NOMO-1 (cell line): ENCODE measurements around the gene C4orf17.
"Not testable (repeated sequence)": the region's sequence is repeated elsewhere in the genome, so short reads cannot be mapped to it uniquely, and the experiment has no call there.

Experiments used
- DNase-seq, 2 experiments: peaks; one replicate each; lab custom pipeline; 2025; ENCODE audit not compliant: unreplicated experiment in 2 of 2; lab: John Stamatoyannopoulos, UW

The C4orf17 gene

DNA sequence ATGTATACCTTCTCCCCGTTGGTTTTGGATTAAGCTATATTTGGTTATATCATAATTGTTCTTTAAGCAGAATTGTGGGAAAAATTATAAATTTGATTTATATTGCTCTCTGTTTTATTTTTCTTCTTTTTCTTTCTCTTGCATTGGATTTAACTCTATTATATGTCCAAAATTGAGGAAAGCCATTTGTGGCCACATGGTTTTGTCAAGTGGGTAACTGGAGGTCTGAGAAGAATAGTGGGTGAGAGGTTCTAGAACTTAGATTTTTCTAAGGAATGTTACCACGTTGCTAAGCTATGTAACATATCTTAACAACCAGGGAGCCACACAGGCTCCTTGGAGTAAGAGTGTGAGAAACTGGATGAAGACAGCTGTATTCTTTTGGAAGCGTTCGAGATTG, at the start of gene C4orf17:
TSS of gene C4orf17 (plus strand) at position 301 of the 400 bp plus-strand sequence. CDS start 2,061 bp downstream, outside the sequence.
- DNase-seq = no peak

GRCh38 chr4:99461623-99462401, 49.0 kb upstream of the C4orf17 start:
- DNase-seq = no peak

- peak; percentile 2 to 42 for DNase-seq
These were observed 47.9 kb upstream of the C4orf17 start for GRCh38 chr4:99462875-99463464.

- DNase-seq = no peak
These were observed 47.3 kb upstream of the C4orf17 start for GRCh38 chr4:99463566-99463965.

DNA sequence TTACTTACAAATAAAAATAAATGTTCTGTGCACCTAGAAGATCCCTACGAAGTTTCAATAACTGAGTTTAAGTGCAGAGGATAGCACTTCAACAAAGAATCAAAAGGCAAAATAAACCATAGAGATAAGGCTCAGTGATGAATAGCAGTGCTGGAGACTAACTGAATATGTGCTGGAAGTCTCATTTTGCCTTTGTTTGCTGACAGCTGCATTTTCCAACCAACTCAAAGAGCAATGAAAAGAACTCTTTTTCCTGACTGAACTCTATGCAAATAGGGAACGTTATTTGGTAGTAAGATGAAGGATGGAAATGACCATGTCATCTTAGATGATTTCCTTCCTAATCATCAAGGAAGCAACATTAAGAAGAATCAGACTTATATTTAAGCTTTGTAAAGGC, 42.9 kb upstream of the C4orf17 start:
- no peak for DNase-seq

DNA sequence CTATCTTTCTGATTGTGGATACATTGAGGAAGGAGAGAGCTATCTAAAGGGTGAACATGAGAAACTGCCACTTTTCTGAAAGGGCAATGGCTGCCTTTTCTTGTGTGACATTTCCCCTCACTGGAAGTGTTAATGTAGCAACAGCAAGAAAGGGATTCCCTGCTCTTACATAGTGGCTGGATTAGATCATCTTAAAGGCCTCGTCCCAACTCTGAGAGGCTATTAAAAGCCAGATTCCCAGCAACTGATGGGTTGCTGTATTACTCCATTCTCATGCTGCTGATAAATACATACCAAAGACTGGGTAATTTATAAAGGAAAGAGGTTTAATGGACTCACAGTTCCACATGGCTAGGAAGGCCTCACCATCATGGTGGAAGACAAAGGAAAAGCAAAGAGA, 41.9 kb upstream of the C4orf17 start:
- DNase-seq = no peak

GRCh38 chr4:99471349-99471748, 39.5 kb upstream of the C4orf17 start:
- DNase-seq = no peak

- DNase-seq = no peak
These were observed 38.9 kb upstream of the C4orf17 start for GRCh38 chr4:99471896-99472295.

DNA sequence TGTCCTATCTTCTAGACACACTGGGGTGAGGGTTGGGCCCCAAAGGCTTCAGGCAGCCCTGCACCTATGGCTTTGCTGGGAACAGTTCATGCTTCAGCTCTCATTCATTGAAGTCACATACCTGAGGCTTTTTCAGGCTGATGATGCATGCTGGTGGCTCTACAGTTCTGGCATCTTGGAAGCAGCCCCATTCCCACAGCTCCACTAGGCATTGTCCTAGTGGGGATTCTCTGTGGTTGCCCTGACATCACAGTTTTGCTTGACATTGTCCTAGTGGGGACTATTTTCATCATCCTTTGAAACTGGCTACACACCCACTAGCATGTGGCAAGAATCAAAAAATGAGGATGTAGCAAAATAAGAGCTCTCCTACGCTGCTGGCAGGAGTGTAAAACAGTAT, 37.7 kb upstream of the C4orf17 start:
- no peak for DNase-seq

GRCh38 chr4:99483636-99484035, 27.2 kb upstream of the C4orf17 start:
- DNase-seq = no peak

GRCh38 chr4:99485212-99485611, 25.6 kb upstream of the C4orf17 start:
- DNase-seq = no peak

- not testable (repeated sequence) for DNase-seq
These were observed 24.2 kb upstream of the C4orf17 start for GRCh38 chr4:99486648-99487047.

DNA sequence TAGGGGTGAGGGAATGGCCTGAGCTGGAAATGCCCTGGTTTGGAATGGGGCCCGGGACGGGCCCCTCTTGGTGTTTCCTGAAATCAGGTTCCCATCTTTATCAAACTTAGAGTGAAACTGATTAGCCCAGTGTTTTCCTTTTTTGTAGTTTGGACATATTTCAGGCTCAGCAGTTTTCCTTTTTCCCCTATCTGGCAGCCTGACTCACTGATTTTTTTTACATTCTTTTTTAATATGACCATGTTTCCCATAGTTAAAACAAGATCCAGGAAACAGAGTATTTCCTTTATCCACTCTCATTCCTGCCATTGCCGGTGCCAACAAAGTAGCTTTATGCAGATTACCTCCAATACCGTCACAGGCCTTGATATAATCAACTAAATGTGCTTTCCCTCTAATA, 20.5 kb upstream of the C4orf17 start:
- DNase-seq = no peak

- no peak for DNase-seq
These were observed 5.9 kb upstream of the C4orf17 start for GRCh38 chr4:99504804-99505502.

DNA sequence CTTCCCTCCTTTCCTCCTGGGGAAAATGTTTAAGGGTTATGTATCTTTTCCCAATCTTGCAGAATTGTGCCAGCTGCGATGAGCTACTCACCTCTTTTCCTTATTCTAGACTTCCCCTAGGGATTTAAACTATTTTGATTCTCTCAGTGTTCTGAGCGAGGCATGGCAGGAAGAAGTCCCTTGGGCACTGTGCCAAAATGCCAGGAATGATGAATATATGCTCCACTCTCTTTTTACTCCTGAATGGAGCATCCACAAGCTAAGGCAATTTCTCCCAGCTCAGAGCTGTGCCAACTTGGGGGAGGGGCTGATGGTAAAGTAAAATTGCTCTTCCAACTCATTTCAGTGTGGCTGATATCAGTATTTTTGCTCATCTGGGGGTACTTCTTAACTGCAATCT, 4.0 kb upstream of the C4orf17 start:
- DNase-seq = no peak

DNA sequence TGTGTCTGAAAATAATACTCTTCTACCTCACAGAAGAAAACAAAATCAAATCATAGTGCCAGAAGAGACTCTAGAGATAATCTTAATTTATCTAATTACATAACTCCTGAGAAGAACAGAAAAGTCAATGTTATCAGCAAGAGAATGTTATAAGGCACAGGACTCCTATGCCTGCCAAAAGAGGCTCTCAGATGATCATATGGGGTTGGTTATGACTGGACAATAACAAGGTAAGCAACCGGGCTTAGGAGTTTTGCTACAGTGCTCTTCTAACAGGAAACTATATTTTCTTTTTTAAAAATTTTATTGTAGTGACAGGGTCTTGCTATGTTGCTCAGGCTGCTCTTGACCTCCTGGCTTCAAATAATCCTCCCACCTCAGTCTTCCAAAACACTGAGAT, 3.5 kb upstream of the C4orf17 start:
- DNase-seq = no peak

DNA sequence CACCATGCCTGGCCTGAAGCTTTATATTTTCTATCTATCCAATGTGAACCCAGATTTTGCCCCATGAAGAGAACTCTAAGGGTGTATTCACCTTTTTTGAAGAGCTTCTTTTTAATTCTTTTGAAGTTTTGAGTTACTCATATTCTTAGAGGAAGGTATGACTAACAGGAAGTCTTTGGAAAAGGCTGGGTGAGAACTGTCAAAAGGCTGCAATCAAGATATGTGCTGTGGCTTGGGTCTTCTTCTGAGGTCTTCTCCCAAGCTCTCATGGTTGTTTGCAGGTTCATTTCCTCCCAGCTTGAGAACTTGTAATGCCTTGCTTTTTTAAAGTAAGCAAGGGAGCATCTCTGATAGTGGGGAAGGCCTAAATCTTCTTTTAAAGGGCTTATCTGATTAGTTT, 3.1 kb upstream of the C4orf17 start:
- no peak for DNase-seq

DNA sequence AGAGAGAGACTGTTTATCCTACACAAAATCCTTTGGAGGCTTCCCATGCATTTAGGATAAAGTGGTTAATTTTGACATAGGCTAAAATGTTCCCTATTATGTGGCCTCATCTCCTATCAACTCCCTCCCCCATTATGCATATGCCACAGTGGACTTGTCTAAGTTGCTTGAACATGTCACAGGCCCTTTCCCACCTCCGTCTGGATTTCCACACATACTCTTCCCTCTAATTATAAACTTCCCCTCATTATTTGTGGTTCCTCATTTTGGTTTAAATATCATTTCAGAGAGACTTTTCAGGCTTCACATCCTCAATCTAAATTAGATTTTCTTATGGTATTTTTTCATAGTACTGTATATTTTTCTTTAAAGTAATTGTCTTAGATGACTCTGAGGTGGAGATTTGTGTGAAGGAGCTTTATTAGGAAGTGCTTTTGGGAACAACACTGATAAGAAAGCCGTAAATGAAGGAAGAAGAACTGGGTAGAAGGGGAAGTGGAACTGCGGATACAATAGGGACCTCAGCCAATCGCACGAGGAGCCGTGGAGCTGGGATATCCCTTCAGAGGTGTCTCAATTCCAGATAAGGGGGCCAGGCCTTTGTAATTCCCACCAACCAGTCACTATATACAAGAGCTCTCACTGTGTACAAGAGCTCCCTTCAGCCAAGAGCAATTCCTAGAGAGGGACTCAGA, 7.9 kb downstream of the C4orf17 start:
- DNase-seq = peak; percentile 52 to 85

DNA sequence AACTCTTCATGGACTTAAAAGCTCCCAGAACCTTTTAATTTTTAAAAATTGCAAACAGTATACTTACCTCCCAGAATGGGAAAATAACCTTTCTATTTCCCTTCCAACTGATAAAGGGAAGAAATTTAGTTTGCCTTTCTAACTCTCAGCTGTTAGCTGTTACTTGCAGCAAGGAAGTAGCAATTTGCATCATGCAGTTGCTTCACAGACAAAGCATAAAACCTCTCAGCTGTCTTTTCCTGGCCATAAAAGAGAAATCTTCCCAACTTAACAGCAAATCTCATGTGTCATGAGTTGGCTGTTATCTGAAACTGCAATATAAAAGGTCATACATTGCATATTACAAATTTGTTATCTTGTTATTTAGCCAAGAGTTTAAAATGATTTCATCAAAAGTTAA, 18.4 kb downstream of the C4orf17 start:
- DNase-seq = no peak

- no peak for DNase-seq
These were observed 19.1 kb downstream of the C4orf17 start for GRCh38 chr4:99529956-99530355.

- DNase-seq = not testable (repeated sequence)
These were observed 23.9 kb downstream of the C4orf17 start for GRCh38 chr4:99534699-99535098.
